Iris pigment epithelial cell (primary cell): ENCODE results near the gene HES3.

ENCODE experiments used
- DNase-seq: peaks from one replicate; pipeline ENCODE4 v3.0.0-alpha.2; 2011; ENCODE audit warnings: low read depth

Gene HES3

DNA sequence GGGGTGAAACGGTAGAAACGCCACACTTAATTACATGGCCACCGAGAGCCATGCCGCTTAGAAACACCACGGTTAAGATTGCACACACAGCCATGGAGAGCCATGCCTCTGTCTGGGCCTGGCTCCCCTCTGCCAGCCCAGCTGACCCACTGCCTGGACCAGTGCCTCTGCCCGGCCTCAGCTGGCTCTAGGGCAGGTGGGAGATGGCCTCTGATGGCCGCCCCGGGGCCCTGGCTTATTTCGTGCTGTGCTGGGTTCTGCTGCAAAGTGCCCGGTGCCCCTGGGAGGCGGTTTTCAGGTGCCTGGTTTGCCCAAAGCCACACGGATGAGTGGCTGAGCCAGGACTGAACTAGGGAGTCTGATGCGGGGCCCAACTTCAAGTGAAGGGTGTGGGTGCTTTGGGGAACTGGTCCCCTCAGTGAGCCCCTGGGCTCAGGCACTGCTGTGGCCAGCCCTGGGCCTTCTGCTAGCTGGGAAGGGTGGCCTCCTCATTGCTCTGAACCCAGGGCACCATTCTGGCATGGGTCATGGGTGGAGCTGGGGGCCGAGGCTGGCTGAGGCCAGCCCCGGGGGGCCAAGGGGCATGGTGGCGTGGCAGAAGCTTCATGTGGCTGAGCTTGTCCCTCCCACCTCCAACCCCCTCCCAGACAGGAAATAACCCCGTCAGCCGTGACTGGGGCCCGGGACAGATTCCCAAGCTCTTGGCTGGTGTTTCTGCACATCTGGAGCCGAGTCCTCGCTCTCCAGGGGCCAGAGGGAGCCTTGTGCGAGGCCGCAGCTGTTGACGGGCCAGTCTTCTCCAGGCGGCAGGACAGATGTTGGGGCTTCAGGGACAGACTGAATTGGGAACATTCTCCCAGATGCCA, 18.8 kb downstream of the HES3 start:
- DNase-seq, result no peak

DNA sequence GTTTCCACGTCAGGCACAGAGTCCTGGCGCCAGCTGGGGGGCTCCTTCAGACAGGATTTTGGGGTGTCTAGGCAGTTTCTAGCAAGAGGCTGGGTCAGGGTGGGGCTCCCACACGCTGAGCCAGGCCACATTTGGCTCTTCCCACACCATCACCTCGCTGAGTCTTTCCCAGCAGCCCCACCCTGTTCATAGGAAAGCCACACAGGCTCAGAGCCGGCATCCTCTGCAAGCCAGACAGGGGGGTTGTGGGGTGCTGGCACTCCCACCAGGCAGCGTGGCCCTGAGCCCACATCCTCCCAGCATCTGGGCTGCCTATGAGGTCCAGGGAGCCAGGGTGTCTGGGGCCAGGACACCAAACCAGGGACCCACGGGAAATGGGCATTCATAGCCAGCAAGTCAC, 19.7 kb downstream of the HES3 start:
- DNase-seq, result no peak

DNA sequence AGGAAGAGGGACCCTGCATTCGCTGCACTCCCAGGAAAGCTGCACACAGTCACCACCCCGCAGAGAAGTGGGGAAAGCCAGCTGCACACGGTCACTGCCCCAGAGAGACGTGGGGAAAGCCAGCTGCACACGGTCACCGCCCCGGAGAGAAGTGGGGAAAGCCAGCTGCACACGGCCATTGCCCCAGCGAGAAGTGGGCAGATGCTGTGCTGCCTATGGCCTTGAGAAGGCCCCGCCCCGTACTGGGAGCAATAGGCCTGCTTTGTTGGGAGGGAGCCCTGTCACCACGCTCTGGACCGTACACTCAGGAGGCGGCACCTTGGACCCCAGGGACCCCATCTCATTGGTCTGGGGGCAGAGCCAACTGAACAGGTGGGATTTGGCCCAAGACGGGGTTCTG, 21.2 kb downstream of the HES3 start:
- no peak for DNase-seq

DNA sequence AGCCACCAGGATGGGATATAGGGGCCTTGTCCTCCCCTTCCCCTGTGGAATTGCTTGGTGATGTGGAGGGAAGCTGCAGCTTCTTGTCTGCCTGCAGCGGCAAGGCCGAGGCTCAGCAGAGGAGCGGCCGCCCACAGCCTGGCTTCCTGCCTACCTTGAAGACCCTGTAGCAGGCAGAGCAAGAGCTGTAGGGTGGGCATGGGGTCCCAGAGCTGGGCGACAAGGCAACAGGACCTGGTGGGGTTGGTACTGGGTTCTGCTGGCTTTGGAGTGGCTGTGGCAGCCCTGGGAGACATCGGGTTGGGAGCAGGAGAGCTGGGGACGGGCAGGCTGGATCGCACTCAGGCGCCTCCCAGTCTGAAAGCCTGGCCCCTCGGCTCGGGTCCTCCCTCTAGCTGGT, 22.7 kb downstream of the HES3 start:
- DNase-seq, result no peak

DNA sequence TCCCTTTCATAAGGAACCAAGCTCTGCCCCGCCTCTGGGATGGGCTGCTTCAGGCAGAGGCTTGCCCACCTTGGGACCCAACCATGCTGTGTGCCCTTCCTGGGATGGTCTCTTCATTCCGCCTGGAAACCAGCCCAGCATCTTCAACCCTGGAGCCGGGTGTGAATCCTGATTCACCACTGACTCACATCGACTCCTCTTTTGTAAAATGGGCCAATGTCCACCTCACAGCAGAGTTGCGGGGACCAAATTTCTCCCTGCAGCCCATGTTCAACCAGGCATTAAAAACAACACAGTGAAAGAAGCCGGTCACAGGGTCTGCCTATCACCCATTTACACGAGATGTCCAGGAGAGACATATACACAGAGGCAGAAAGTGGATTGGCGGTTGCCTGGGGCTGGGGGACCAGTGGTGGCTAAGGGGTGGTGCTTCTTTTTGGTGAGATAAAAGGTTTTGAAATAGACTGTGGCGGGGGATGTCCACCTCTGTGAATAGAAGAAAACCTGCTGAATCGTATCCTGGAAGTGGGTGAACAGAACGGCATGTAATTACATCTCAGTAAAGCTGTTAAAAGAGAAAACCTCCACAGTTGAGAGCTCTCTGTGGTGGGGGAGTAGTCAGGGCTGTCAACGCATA, 23.8 kb downstream of the HES3 start:
- peak; percentile 14 for DNase-seq

DNA sequence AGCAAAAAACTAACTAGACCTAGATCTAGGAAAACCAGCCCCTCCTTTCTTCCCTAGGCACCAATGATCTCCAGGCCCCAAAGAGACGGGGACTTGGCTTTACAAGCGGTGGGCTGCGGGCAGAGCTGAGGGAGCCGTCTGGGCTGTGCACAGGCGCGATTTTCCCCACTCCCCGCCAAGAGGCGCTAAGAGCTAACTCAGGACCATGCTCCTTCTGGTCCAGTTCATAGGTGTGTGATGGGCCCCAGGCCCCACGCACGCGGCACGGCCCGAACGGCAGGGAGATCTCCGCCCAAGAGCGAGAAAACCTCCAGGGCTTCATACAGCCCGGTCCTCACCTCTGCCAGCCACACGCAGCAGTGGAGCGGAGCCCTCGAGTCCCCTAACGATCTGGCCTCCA, 24.4 kb downstream of the HES3 start:
- DNase-seq, result no peak

DNA sequence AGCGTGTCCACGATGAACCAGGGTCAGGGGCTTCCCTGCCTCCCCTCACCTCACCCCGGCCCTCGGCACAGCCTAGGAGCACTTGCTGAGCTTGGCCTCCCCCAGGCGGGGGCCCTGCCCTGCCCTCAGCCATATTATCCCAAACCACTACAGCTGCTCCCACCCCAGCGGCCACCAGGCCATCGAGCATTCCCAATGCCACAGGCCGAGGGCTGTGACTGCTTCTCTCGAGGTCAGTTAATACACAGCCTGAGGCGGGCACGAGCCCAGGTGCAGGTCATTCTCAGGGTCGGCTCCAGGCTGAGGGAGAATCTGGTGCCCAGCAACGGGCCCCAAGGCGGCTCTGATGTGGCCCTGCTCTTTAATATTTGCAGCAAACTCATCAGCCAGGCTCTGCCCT, 25.3 kb downstream of the HES3 start:
- no peak for DNase-seq

DNA sequence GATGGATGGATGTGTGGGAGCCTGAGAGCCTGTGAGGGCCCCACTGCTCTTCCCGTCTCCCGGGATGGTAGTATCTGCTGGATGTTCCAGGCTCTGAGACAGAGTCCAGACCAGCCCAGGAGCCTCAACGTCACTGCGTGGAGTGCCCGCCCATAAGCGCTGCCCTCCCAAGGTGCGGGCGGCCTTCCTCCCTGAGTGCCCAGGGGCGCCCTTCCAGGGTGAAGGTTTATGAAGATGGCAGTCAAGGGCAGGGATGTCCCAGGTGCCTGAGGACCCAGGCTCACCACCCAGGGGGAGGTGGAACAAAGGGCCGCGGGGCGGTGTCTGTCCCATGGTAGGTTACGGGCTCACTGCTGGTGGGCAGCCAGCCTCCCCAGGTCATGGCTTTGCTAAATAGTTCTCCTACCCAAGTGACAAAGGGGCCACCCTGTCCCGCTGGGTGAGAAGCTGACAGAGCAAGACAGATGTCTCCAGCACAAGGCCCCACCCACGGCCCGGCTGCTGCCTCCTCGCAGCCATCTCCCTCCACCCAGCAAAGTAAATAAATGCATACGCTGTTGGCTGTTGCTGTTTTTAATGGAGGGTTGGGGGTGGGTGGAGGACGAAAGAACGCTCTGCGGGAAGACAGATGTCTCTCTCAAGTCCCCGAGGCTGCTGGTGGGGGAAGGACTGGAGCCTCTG, 25.9 kb downstream of the HES3 start:
- DNase-seq, result no peak

DNA sequence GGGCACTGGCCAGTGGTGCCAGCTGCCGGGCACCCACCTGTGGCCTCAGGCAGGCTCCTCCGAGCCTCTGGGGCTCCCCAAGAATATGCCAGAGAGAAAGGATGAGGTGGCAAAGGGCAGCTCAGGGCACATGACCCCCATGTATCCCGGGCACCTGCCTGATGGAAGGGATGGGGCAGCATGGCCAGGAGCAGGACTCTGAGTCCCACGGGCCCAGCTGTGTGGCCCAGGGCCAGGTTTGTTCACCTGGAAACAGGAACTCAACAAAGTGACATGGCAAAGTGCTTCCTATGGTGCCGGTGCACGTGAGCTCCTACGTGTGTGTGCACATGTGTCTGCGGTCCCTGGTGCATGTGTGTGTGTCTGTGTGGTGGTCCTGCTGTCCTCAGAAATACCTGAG, 26.4 kb downstream of the HES3 start:
- no peak for DNase-seq

DNA sequence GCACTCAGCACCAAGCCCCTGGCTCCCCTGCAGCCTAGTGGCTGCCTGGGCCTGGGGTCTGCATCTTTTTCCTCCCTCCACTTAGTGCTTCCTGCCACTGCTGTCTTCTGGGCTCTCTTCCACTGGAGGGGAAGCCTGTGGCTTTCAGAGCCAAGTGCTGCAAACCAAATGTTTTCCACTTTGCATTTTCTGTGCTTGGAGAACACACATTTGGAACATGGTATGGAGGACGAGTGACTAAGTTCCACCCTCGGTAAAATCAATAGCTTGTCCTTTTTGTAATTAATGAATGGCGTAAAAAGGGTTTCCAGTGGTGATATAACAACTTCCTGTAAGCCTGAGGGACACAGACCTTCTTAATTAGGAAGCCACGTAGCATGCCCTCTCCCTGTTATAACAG, 27.0 kb downstream of the HES3 start:
- no peak for DNase-seq

DNA sequence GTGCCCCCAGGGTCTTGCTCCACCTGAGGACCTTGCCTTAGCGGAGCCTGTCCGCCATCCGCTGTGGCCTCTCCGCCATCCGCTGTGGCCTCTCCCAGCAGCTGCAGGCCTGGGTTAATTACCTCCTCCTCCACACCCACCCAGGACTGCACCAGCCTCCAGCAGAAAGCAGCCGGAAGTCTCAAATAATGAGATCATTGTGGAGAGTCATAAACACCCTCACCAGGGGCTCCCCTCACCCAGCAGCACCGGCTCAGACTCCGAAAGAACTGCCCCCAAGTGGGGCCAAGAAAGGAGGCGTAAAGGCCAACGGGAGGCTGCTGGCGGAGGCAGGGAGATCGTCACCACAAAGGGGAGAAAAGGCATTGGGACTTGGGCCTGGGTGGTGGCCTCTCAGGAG, 27.6 kb downstream of the HES3 start:
- no peak for DNase-seq

DNA sequence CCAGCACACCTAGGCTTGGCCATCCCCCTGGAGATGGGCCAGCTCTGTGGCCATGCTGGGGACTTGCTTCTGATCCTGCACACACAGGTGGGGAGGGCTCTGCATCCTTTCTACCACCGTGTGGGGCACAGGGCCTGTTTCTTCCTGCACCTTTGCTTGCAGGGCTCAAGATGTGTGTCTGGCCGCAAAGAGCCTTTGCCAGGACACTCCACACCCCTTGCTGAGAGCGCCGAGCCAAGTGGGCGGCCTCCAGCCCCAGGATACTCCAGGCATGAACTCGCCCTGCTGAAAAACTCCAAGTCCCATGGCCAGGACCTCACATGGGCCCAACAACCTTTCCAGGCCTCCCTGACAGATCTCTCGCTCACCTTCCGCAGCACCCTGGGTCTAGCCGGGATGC, 28.5 kb downstream of the HES3 start:
- DNase-seq, result no peak

DNA sequence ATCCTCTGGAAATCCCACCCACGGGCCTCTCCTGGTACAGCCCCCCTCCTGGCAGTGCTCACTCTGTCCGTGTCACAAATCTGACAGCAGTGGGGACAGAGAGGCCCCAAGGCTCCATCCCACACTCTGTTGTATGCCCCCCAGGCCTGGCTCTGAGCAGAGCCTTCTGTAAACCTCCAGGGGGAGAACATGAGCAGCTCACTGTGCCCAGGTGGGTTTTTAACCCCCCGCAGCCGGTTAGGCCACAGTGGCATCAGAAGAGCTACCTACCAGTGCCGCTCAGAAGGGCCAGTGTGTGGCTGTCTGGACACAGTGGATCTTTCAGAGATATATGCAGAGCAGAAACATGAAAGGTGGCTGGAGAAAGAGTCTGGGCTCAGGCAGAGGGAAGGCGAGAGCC, 28.9 kb downstream of the HES3 start:
- DNase-seq, result no peak

DNA sequence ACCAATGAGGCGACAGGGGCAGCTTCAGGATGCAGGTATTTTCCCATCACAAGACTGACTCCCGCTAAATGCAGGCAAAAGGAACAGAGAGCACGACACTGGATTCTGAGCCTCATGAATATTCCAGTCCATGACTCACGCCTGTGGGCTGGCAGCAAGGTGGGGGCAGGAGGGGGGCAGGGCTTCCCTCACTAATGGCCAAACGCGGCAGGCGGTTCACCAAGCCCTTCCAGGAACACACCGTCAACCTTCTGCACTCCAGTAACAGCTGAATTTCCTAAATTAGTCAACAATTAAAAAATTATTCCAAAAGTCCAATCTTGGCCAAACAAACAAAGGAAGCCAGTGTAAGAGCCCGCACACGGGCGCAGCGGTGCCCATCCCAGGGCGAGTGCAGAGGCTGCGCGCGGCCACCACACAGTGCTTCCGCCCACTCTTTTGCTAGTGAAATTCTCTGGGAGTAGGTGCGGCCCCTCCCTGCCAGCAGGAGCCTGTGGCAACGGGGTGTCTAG, 29.5 kb downstream of the HES3 start:
- peak; percentile 52 for DNase-seq

DNA sequence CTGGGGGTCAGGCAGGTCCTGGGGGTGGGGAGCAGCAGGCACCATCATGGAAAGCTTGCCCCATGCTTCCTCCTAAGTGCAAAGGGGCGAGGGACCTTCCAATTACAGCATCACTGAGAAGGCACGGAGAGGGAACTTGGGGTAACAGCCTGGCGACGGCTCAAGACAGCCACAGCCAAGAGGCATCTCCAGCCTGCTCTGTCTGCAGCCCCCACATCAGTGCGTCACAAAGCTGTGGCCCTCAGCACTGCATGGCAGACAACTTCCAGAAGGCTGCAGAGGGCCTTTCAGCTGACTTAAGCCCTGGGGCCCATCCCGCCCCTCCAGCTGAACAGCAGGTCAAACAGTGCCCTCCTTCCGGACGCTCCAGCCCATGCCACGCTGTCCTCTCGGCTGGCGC, 30.1 kb downstream of the HES3 start:
- no peak for DNase-seq

DNA sequence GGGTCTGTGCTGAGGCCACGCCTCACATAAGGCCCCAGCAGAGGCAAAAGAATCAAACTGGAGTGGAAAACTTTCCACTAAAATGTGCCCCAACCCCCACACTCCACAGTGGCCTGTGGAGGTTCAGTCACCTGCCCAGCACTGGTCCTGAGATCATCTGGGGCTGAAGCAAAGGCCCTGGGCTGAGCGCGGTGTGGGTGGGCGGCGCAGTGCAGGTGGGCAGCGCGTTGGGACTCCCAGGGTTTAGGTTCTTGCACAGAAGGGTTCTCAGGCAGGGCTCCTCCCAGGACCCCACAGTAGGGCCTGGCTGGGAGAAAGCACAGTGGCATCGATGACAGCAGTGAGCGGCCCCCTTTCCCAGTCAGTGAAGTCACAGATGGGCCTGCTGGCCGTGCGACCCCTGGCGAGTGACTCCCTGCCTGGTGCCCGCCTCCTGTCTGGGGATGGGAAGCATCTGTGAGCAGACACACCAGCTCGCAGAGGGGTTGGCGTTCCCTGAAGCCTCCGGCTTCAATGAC, 30.7 kb downstream of the HES3 start:
- no peak for DNase-seq

DNA sequence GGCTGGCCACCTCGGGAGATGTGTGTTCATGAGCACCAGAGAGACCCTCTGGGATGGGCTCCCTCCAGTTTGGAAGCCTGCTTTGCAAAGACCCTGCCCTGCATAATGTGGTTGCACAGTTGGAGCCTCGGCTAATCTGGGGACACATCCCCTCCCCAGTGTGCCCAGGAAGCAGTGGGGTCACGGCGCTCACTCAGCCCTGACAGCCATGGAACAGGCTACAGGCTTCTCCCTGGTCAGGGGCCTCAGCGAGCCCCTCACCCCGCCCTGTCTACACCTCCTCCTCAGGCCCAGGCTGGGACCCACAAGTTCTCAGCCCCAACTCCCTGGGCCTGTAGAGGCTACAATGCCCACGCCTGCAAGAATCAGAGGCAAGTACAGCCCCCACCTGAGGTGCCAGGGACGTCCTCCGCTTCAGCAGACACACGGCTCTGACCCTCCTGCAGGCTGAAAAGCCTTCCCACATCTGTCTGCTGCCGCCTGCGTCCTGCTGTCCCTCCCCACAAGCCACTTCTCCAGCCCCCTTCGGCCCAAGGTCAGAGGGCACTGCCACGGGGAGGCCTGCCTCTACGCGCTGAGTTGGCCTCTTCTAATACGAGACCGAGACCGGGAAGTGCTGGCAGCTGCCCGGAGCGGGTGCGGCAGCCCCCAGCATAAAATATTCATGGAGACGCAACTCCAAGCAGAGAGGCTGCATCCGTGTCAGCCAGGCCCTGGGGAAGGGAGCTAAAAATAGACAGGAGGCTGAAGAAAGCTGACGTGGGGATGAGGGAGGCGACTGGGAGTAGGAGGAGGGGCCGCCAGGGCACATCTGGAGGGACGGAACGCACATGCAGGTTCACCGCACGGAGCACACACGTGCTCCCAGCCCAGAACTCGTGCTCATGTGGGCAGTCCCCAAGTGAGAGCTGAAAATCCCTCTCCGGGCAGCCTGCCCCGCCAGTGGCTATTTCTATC, 32.1 kb downstream of the HES3 start:
- DNase-seq, result peak; percentile 81

DNA sequence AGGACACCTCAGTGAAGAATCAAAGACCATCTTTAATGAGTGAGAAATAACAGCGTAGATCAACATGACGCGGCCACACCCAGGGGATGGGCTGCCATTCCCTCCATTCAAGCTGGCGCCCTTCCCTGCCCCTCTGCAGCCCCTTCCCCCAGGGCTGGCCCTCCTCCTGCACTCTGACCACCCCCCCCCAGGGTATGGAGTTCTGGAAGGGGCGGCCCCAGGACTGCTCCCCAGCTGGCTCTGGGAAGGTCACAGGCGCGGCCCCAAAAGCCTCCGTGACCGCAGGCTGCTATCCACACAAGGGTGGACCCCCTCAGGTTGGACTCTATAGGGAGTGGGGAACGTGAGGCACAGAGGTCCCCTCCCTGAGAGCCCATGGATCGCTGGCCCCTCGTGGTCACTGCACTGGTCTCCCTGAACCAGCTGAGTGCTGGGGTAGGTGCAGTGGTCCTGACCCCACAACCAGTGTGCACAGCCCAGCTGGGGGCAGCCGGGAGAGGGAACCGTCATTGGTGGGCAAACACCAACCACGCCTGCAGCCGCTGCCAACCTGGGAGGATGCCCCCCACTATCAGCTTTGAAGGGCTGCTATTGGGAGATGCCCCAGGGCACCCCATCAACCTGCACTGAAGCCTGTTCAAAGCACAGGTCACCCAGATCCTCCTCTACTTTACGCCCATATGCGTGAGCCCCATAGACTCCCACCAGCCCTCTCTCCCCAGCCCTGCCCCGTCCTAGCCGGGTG, 33.0 kb downstream of the HES3 start:
- DNase-seq, result no peak

DNA sequence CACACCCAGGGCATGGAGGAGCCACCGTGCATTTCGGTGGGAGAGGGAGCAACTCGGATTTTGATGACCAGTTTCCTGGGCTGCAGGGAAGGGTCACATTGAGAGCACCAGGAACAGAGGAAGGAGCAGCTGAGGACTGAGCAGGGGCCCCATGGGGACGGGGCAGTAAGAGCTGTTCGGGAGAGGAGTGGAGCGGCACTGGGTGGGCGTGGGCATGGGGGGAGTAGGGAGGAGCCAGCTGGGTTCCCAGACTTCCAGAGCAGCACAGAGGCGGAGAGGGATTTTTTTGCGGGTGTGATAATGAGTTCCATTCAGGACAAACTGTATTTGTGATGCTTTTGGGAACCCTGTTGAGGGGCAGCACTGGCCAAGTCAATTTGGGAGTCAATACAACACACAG, 34.3 kb downstream of the HES3 start:
- no peak for DNase-seq

DNA sequence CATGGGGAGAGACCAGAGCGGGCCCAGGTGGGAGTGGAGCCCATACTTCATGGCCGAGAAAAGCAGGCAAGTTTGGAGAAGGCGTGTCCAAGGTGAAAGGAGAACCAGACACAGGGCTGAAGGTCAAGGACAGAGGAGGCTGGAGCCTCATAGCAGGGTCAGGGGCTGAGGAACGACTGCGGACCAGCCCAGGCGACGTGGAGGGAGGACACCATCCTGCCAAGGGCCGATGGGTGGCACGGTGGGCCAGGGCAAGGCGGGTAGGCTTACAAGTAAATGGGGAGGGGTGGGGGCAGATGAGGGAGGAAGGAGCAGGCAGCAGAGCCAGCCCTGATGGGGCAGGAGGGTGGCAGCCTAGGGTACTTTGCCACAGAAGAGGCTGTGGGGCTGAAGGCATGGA, 35.1 kb downstream of the HES3 start:
- DNase-seq, result no peak
